Lung (tissue), 12 donors: ENCODE measurements around the gene FBP1. TPM values are rescaled to one million over a fixed set of nuclear protein-coding genes. Genes with fewer than 3 reads are reported as not detected.
A peak's percentile ranks its signal among the peaks of the same experiment; 100 is the strongest.
"Not testable (repeated sequence)": the region's sequence is repeated elsewhere in the genome, so short reads cannot be mapped to it uniquely, and the experiment has no call there.

Experiments used
- ATAC-seq: fragments of 200-7000 bp; cut with Tn5 transposase; one replicate; pipeline ENCODE4 v1.9.1; 2020; ENCODE audit warnings: moderate number of reproducible peaks; ENCODE audit not compliant: insufficient read depth, low FRiP score
- DNase-seq, 3 donors: peaks; one replicate each; pipeline ENCODE4 v3.0.0-alpha.2; 2013 to 2017
- H3K27ac ChIP-seq, 2 donors: one replicate each; pipeline ENCODE4 v1.5.1; 2013; ENCODE audit warnings: mild to moderate bottlenecking in 2 of 2, moderate library complexity in 2 of 2, control low read depth in 1 of 2, inconsistent platforms in 1 of 2, low read depth in 1 of 2, low read length in 1 of 2
- H3K27me3 ChIP-seq, 3 donors: one replicate each; pipeline ENCODE4 v1.5.1; 2013; ENCODE audit warnings: low read length in 2 of 3; ENCODE audit not compliant: control insufficient read depth in 3 of 3, insufficient read depth in 3 of 3
- H3K36me3 ChIP-seq, 4 donors: one replicate each; pipeline ENCODE4 v1.5.1; 2013; ENCODE audit warnings: low read length in 4 of 4, mild to moderate bottlenecking in 1 of 4, moderate library complexity in 1 of 4; ENCODE audit not compliant: control insufficient read depth in 4 of 4, insufficient read depth in 4 of 4
- H3K4me1 ChIP-seq, 5 donors: one replicate each; pipeline ENCODE4 v1.5.1; 2013; ENCODE audit warnings: low read length in 5 of 5, mild to moderate bottlenecking in 2 of 5, moderate library complexity in 1 of 5; ENCODE audit not compliant: control insufficient read depth in 5 of 5, insufficient read depth in 5 of 5
- H3K4me3 ChIP-seq: one replicate; pipeline ENCODE4 v1.5.1; 2013; ENCODE audit warnings: mild to moderate bottlenecking, control low read depth, moderate library complexity
- H3K9ac ChIP-seq, 2 donors: one replicate each; pipeline ENCODE4 v1.5.1; 2013; ENCODE audit warnings: low read length in 2 of 2, control low read depth in 1 of 2; ENCODE audit not compliant: insufficient read depth in 1 of 2
- H3K9me3 ChIP-seq, 4 donors: one replicate each; pipeline ENCODE4 v1.5.1; 2013; ENCODE audit warnings: low read length in 3 of 4, mild to moderate bottlenecking in 1 of 4, moderate library complexity in 1 of 4; ENCODE audit not compliant: control insufficient read depth in 4 of 4, insufficient read depth in 3 of 4
- WGBS, 2 donors: extraction: QIAGEN DNeasy Blood & Tissue Kit; methylation state at CpG; one replicate each; pipeline ENCODE4 v1.1.7; 2013; 5-methylcytosine and 5-hydroxymethylcytosine counted together
- polyA plus RNA-seq, 2 donors: library from polyadenylated mRNA; stranded (reverse); fragments of 200-250 nt; gene quantifications; one replicate each; pipeline ENCODE4 v1.2.1, GENCODE V29; 2013
- total RNA-seq, 2 donors: library from RNA; depleted of rRNA in 1 of 2; stranded (reverse); fragments of >200 nt in 1 of 2; gene quantifications; one replicate each; pipeline ENCODE4 v1.2.1, GENCODE V29; 2014 to 2021
- TF ChIP-seq, protein P1 (sequence below): IDR thresholded peaks from 2 replicates; pipeline ENCODE4 v1.5.1; 2012; ENCODE audit warnings: mild to moderate bottlenecking; ENCODE audit errors: control extremely low read depth, extremely low read depth
- donor health status: control.
- donor health status: control.
- donor health status: Bipolar disorder and iron deficiency.
- donor health status: healthy.
- donor health status: DM: yes; HTN: yes; CAD: no.

The FBP1 gene
- total and polyA plus RNA-seq, 4 donors: 17.1 to 259 (median 154) TPM

DNA sequence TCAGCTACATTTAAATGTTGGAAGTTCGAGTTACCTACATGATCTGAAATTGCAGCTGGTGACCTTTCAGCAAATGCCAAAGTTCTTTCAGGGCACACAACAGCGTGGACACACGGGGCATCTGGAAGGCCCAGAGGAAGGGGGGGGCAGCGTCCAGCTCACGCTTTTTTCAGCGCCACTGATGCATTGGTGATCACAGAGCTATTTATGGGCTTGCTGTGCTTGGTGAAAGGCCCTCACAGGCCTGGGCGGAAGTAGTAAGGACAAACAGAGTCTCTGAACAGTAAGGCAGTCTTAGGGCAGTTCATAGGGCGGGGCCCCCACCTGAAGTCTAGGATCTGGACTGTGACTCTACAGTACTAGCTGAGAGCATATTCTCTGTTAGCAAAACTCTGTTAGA lies 39.1 kb downstream of the FBP1 start:
- ATAC-seq (no peak), DNase-seq (no peak)
- TF ChIP-seq, protein P1, sequence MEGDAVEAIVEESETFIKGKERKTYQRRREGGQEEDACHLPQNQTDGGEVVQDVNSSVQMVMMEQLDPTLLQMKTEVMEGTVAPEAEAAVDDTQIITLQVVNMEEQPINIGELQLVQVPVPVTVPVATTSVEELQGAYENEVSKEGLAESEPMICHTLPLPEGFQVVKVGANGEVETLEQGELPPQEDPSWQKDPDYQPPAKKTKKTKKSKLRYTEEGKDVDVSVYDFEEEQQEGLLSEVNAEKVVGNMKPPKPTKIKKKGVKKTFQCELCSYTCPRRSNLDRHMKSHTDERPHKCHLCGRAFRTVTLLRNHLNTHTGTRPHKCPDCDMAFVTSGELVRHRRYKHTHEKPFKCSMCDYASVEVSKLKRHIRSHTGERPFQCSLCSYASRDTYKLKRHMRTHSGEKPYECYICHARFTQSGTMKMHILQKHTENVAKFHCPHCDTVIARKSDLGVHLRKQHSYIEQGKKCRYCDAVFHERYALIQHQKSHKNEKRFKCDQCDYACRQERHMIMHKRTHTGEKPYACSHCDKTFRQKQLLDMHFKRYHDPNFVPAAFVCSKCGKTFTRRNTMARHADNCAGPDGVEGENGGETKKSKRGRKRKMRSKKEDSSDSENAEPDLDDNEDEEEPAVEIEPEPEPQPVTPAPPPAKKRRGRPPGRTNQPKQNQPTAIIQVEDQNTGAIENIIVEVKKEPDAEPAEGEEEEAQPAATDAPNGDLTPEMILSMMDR: no peak
- no peak overlapping the region for H3K4me3 ChIP-seq
- no peak overlapping the region for H3K9ac ChIP-seq
- peaks cover 0 to 8% (median 0%) of the 10 kb centered on the region in 5 donors for H3K4me1 ChIP-seq
- no peaks in the 10 kb centered on the region for H3K27me3 ChIP-seq
- no peaks in the 10 kb centered on the region for H3K9me3 ChIP-seq
- H3K36me3 ChIP-seq: no peaks in the 10 kb centered on the region
- no peak overlapping the region for H3K27ac ChIP-seq
- WGBS, 2 donors: 85 to 91% methylated on average over 8 of the region's 8 CpGs

- H3K4me3 ChIP-seq: no peak overlapping the region
- no peaks in the 10 kb centered on the region for H3K9me3 ChIP-seq
- no peaks in the 10 kb centered on the region for H3K27me3 ChIP-seq
- H3K9ac ChIP-seq: no peak overlapping the region
- no peak overlapping the region for H3K27ac ChIP-seq
- no peak for ATAC-seq
- no peaks in the 10 kb centered on the region for H3K36me3 ChIP-seq
- peaks cover 0 to 7% (median 0%) of the 10 kb centered on the region in 5 donors for H3K4me1 ChIP-seq
- 93 to 96% methylated on average over 7 of the region's 7 CpGs for WGBS, 2 donors
- no peak for DNase-seq
- TF ChIP-seq, protein P1: no peak
Observed at GRCh38 chr9:94599102-94599501, 40.2 kb downstream of the FBP1 start.

DNA sequence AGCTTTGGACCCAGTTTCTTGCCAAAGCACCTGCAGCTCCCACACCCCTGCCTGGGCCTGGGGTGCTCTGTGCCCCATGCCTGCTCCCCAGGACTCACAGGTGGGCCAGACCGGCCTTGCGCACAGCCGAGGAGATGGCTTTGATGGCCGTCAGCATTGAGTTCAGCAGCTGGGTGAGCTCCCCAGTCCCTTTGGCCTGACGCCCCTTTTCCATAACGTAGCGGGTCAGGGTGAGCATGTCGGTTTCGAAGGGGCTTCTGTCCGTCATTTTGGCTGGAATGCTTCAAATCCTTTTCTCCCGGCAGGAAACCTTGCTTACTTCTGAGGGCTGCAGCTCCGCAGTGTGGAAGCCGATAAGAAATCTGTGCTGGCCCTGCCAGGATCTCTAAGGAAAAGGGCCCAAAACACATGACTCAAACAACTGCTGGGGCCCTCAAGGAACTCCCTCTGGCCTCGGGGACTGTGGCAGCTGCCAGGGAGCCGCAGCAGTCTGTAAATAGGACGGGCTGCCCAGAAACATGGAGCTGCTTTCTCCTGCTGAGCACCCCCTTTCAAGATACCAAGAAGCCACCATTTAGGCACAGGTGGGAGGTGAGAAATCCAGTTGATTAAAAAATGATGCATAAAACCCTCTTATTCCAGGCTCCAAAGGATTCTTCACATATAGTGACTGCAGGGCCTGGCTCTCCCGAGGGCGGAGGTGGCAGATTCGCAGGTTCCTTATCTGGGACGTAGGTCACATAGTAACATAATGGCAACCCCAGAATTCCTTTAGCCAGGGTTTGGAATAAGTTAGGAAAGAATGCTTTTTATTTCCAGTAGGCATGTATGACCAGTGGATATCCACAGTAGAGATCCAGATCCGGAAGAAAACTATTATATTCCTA lies 45.6 kb downstream of the FBP1 start, which contains the start of gene FBP2:
FBP2 (minus strand) TSS at position 366 of the 887 bp plus-strand sequence; CDS start at position 268, 98 bp downstream.
- ATAC-seq (no peak), DNase-seq (peak in 2 of 3 donors; percentile 47 to 48)
- Histone ChIP-seq H3K9ac (no peak within 1 kb of the TSS), H3K9me3 (peaks cover 0 to 3% (median 0%) of the 10 kb centered on the region in 4 donors), H3K27ac (no peak within 1 kb of the TSS), H3K27me3 (no peaks in the 10 kb centered on the region), H3K4me1 (peaks cover 0 to 3% (median 0%) of the 10 kb centered on the region in 5 donors), H3K36me3 (no peaks in the 10 kb centered on the region), H3K4me3 (no peak within 1 kb of the TSS)
- TF ChIP-seq, protein P1: no peak
- WGBS, 2 donors: 72 to 82% methylated on average over 21 of the region's 21 CpGs

- H3K27me3 ChIP-seq, H3K27ac ChIP-seq, H3K9me3 ChIP-seq, H3K4me1 ChIP-seq, H3K9ac ChIP-seq, H3K36me3 ChIP-seq, ATAC-seq, H3K4me3 ChIP-seq, DNase-seq: not testable (repeated sequence)
- 82 to 87% methylated on average over 7 of the region's 7 CpGs for WGBS, 2 donors
Observed at GRCh38 chr9:94592683-94593082, 46.6 kb downstream of the FBP1 start.
